ENCODE results near the gene MRI1. TPM values are rescaled to one million over a fixed set of nuclear protein-coding genes. Genes with fewer than 3 reads are reported as not detected.

Gene MRI1
- total RNA-seq, 2 experiments from 2014 or later: 35.9 to 39.9 TPM

DNA sequence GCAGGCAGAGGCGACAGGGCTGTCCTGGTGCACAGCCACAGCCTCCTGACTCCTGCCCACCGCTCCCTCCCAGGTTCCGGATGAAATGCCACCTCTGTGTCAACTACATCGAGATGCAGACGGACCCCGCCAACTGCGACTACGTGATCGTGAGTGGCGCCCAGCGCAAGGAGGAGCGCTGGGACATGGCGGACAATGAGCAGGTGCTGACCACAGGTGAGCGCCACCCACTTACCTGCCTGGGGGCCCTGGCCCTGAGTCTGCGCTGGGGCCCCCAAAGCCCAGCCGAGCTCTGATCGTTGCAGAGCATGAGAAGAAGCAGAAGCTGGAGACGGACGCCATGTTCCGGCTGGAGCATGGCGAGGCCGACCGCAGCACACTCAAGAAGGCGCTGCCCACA is 5.5 kb upstream of the MRI1 start:
- Mint-ChIP-seq H3K4me3 (no peak overlapping the region), H3K9me3 (ENCODE audit: low read depth) (no peaks in the 10 kb centered on the region), H3K27ac (no peak overlapping the region), H3K4me1 (peaks cover 5% of the 10 kb centered on the region), H3K27me3 (no peaks in the 10 kb centered on the region), H3K36me3 (ENCODE audit: low read depth) (peaks cover 46% of the 10 kb centered on the region)
- POLR2A ChIA-PET: no interaction called here
- intact Hi-C loops (cut with DNase I, micrococcal nuclease): no loop called here
- DNase-seq (no peak), ATAC-seq (no peak)
- CTCF ChIA-PET: no interaction called here

DNA sequence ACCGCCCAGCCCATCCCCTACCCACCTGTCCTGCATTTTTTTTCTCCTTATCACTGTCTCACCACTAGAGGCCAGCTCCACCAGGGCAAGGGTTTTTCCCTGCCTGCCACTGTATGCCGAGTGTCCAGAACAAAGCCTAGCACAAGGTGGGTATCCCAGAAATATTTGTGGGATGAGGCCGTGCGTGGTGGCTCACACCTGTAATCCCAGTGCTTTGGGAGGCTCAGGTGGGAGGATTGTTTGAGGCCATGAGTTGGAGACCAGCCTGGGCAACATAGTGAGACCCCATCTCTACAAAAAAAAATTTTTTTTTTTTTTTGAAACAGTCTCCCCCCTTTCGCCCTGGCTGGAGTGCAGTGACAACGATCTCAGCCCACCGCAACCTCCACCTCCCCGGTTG is 2.9 kb upstream of the MRI1 start:
- CTCF ChIA-PET: interaction anchor here (0.7 to 1.5 kb wide), 2 partner anchors 101 to 102 kb away, joined by 3 to 4 read pairs; no protein-coding TSS in a partner anchor
- ATAC-seq (no peak), DNase-seq (no peak)
- H3K27me3 Mint-ChIP-seq: no peaks in the 10 kb centered on the region
- POLR2A ChIA-PET: no interaction called here
- no peak overlapping the region for H3K4me3 Mint-ChIP-seq
- H3K27ac Mint-ChIP-seq: no peak overlapping the region
- peaks cover 42% of the 10 kb centered on the region for H3K36me3 Mint-ChIP-seq (ENCODE audit: low read depth)
- intact Hi-C loops (cut with DNase I, micrococcal nuclease): no loop called here
- H3K9me3 Mint-ChIP-seq (ENCODE audit: low read depth): no peaks in the 10 kb centered on the region
- H3K4me1 Mint-ChIP-seq: peaks cover 16% of the 10 kb centered on the region

DNA sequence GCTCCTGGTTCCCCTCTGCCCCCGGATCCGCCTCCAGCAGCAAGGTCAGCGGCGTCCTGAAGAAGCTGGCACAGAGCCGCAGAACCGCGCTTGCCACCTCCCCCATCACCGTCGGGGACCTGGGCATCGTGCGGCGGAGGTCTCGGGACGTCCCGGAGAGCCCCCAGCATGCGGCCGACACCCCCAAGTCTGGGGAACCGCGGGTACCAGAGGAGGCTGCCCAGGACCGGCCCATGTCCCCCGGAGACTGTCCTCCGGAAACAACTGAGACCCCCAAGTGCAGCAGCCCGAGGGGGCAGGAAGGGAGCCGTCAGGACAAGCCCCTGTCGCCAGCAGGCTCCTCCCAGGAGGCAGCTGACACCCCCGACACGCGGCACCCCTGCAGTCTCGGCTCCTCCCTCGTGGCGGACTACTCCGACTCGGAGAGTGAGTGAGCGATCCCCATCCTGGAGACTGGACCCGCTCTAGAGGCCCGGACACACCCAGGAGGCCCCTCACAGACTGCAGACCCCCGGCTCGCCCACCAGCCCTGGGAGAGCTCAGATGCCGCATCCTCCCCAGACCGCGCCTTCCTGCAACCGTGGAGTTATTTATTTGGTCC is 1.6 kb upstream of the MRI1 start:
- Mint-ChIP-seq H3K27me3 (no peaks in the 10 kb centered on the region), H3K4me3 (no peak overlapping the region), H3K4me1 (peaks cover 16% of the 10 kb centered on the region), H3K27ac (no peak overlapping the region), H3K36me3 (ENCODE audit: low read depth) (peaks cover 37% of the 10 kb centered on the region), H3K9me3 (ENCODE audit: low read depth) (no peaks in the 10 kb centered on the region)
- intact Hi-C loops (cut with DNase I, micrococcal nuclease): no loop called here
- ATAC-seq: no peak
- no peak for DNase-seq
- ChIA-PET CTCF (interaction anchor here (0.6 kb wide), 1 partner anchor 485 kb away, joined by 4 read pairs; no protein-coding TSS in a partner anchor), POLR2A (no interaction called here)

DNA sequence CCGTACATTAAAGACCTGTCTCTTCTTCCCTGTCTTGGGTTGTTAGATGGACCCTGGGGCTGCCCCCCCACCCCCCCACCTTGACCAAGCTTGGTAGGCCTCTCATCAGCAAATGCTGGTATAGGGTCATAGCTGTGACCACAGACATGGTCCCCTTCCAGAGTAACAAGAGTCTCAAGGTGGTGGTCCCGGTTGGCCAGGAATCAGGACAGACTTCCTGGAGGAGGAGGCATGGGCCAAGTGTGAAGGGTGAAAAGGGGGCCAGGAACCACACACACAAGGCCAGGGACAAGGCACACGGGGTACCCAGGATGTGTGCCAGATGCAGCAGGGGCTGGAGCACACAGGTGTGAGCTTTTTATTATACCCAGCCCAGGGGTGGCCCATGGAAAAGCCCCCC is 1.1 kb upstream of the MRI1 start:
- Mint-ChIP-seq H3K27ac (peak overlapping the region; percentile 48), H3K9me3 (ENCODE audit: low read depth) (no peaks in the 10 kb centered on the region), H3K36me3 (ENCODE audit: low read depth) (peaks cover 34% of the 10 kb centered on the region), H3K4me3 (peak overlapping the region; percentile 90), H3K27me3 (no peaks in the 10 kb centered on the region), H3K4me1 (peaks cover 16% of the 10 kb centered on the region)
- no peak for DNase-seq
- intact Hi-C loops (cut with DNase I, micrococcal nuclease): no loop called here
- ChIA-PET POLR2A (interaction anchor here (1.1 to 1.5 kb wide), 2 partner anchors 11 to 15 kb away, joined by 5 to 6 read pairs; partner anchors contain the start of gene C19orf53), CTCF (interaction anchor here (0.6 kb wide), 1 partner anchor 485 kb away, joined by 4 read pairs; no protein-coding TSS in a partner anchor)
- ATAC-seq: no peak

DNA sequence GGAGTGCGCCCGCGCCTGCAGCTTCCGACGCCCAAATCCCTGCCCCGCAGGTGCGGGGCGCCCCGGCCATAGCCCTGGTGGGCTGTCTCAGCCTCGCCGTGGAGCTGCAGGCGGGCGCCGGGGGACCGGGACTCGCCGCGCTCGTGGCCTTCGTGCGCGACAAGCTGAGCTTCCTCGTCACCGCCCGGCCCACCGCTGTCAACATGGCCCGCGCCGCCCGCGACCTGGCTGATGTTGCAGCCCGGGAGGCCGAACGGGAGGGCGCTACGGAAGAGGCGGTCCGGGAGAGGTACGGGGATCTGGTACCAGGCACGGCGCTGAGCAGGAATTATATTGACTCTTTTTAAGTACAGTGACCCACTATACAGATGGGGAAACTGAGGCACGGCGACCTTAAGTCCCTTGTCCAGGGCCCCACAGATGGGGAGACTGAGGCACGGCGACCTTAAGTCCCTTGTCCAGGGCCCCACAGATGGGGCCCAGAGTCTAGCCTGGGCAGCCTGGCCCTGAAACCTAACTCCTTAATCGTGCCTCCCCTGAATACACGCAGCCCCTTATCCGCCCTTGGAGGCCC is 586 bp downstream of the MRI1 start:
- peak; percentile 67 for DNase-seq
- ChIA-PET CTCF (interaction anchor here (0.7 to 1.1 kb wide), 5 partner anchors 8 to 569 kb away, joined by 3 to 4 read pairs (median 3); partner anchors contain the start of gene C19orf53), POLR2A (interaction anchor here (0.7 to 1.5 kb wide), 4 partner anchors 17 to 97 kb away, joined by 3 to 6 read pairs (median 4); a partner anchor contains a TSS)
- peak; percentile 57 for ATAC-seq
- H3K4me3 Mint-ChIP-seq: peak overlapping the region; percentile 90
- peak overlapping the region; percentile 89 for H3K27ac Mint-ChIP-seq
- H3K4me1 Mint-ChIP-seq: peaks cover 16% of the 10 kb centered on the region
- intact Hi-C loops (cut with DNase I, micrococcal nuclease): loop anchor here (1.0 kb wide), 3 partner anchors 9 to 34 kb away; partner anchors contain the start of gene C19orf53 (in 1 of the 2)
- peaks cover 35% of the 10 kb centered on the region for H3K36me3 Mint-ChIP-seq (ENCODE audit: low read depth)
- H3K9me3 Mint-ChIP-seq (ENCODE audit: low read depth): no peaks in the 10 kb centered on the region
- no peaks in the 10 kb centered on the region for H3K27me3 Mint-ChIP-seq

DNA sequence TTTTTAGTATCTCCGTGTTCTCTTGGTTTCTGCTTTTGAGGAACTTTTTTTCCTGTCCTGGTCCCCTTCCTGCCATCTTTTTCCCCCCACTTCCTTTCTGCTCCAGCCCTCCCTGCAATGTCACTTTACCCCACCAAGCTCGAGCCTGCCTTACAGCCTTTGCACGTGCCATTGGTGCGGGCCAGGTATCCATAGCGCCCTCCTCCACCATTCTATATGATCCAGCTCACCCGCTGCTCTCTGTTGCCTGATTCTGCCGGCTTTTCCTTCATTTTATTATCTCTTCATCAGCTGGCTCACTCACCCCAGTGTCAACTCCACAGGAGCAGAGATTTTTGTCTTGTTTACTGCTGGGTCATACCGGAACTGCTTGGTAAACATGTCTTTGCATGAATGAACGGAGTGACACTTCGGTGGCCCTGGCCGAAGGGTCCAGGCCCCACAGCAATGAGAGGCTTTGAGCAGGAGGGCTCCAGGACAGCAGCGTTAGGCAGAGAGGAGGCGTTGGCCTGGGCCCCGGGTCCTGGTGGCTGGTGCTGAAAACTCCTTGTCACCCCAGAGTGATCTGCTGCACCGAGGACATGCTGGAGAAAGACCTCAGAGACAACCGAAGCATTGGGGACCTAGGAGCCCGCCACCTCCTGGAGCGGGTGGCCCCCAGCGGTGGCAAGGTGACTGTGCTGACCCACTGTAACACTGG is 1.2 kb downstream of the MRI1 start:
- intact Hi-C loops (cut with DNase I, micrococcal nuclease): loop anchor here in 1 of 2 experiments (1.0 kb wide), 1 partner anchor 34 kb away; no protein-coding TSS in a partner anchor
- no peaks in the 10 kb centered on the region for H3K27me3 Mint-ChIP-seq
- DNase-seq (no peak), ATAC-seq (no peak)
- peak overlapping the region; percentile 90 for H3K4me3 Mint-ChIP-seq
- H3K9me3 Mint-ChIP-seq (ENCODE audit: low read depth): no peaks in the 10 kb centered on the region
- peaks cover 16% of the 10 kb centered on the region for H3K4me1 Mint-ChIP-seq
- H3K27ac Mint-ChIP-seq: peak overlapping the region; percentile 89
- CTCF ChIA-PET: interaction anchor here (0.8 kb wide), 1 partner anchor 8 kb away, joined by 3 read pairs; the partner anchor contains the start of gene C19orf53
- peaks cover 33% of the 10 kb centered on the region for H3K36me3 Mint-ChIP-seq (ENCODE audit: low read depth)
- POLR2A ChIA-PET: no interaction called here

DNA sequence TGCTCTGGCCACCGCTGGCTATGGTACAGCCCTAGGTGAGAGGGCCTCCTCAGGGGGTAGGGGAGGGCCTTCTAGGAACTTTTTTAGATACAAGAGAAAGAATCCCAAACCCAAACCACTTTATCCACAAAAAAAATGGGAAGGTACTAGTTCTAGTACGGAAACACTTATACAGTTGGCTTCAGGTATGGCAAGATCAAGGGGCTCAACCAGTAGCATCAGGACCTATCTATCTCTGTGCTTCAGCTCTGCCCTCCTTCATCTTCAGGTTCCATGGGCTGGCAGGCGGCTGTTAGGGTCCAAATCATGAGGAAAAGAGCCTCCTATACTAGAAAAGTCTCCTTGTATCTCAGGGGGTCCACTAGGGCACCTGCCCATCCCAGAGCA is 1.8 kb downstream of the MRI1 start:
- Mint-ChIP-seq H3K9me3 (ENCODE audit: low read depth) (no peaks in the 10 kb centered on the region), H3K36me3 (ENCODE audit: low read depth) (peaks cover 30% of the 10 kb centered on the region), H3K27ac (no peak overlapping the region), H3K4me3 (peak overlapping the region; percentile 90), H3K4me1 (peaks cover 16% of the 10 kb centered on the region), H3K27me3 (no peaks in the 10 kb centered on the region)
- ChIA-PET POLR2A (no interaction called here), CTCF (interaction anchor here (0.8 kb wide), 1 partner anchor 8 kb away, joined by 3 read pairs; the partner anchor contains the start of gene C19orf53)
- ATAC-seq: no peak
- no peak for DNase-seq
- intact Hi-C loops (cut with DNase I, micrococcal nuclease): no loop called here

DNA sequence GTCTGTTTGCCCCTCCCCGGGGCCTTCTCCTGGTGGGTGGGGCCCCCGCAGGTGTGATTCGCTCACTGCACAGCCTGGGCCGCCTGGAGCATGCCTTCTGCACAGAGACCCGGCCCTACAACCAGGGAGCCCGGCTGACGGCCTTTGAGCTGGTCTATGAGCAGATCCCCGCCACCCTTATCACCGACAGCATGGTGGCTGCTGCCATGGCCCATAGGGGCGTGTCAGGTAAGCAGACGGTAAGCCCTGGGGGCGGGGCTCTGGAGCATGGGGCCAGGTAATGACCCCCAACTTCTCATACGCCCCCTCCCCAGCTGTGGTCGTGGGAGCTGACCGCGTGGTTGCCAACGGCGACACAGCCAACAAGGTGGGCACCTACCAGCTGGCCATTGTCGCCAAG is 4.2 kb downstream of the MRI1 start:
- CTCF ChIA-PET: interaction anchor here (0.6 kb wide), 1 partner anchor 731 kb away, joined by 3 read pairs; no protein-coding TSS in a partner anchor
- DNase-seq (no peak), ATAC-seq (no peak)
- no peaks in the 10 kb centered on the region for H3K27me3 Mint-ChIP-seq
- POLR2A ChIA-PET: interaction anchor here (0.6 kb wide), 1 partner anchor 17 kb away, joined by 3 read pairs; no protein-coding TSS in a partner anchor
- H3K4me3 Mint-ChIP-seq: no peak overlapping the region
- H3K36me3 Mint-ChIP-seq (ENCODE audit: low read depth): peaks cover 21% of the 10 kb centered on the region
- no peak overlapping the region for H3K27ac Mint-ChIP-seq
- H3K4me1 Mint-ChIP-seq: peaks cover 14% of the 10 kb centered on the region
- intact Hi-C loops (cut with DNase I, micrococcal nuclease): no loop called here
- H3K9me3 Mint-ChIP-seq (ENCODE audit: low read depth): no peaks in the 10 kb centered on the region

DNA sequence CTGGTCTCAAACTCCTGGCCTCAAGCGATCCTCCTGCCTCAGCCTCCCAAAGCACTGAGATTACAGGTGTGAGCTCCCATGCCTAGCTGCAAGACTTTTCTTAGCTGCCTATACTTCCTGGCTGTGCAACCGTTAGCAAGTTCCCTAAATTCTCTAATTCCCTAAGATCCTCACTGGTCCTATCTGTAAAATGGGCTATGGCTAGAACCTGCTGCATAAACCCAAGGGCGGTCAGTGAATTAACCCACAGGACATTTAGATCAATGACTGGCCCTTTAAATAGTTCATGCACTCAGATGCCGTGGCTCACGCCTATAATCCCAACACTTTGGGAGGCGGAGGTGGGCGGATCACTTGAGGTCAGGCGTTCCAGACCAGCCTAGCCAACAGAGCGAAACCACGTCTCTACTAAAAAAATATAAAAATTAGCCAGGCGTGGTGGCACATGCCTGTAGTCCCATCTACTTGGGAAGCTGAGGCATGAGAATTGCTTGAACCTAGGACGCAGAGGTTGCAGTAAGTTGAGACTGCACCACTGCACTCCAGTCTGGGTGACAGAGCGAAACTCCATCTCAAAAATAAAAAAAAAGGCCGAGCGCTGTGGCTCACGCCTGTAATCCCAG is 5.8 kb downstream of the MRI1 start:
- no peak for DNase-seq
- Mint-ChIP-seq H3K9me3 (ENCODE audit: low read depth) (no peaks in the 10 kb centered on the region), H3K4me1 (peaks cover 13% of the 10 kb centered on the region), H3K27ac (no peak overlapping the region), H3K4me3 (no peak overlapping the region), H3K27me3 (no peaks in the 10 kb centered on the region), H3K36me3 (ENCODE audit: low read depth) (peaks cover 18% of the 10 kb centered on the region)
- intact Hi-C loops (cut with DNase I, micrococcal nuclease): loop anchor here in 1 of 2 experiments (5.0 to 10.0 kb wide), 2 partner anchors 173 to 305 kb away; partner anchors contain the start of gene MISP3
- no peak for ATAC-seq
- ChIA-PET POLR2A (no interaction called here), CTCF (no interaction called here)

DNA sequence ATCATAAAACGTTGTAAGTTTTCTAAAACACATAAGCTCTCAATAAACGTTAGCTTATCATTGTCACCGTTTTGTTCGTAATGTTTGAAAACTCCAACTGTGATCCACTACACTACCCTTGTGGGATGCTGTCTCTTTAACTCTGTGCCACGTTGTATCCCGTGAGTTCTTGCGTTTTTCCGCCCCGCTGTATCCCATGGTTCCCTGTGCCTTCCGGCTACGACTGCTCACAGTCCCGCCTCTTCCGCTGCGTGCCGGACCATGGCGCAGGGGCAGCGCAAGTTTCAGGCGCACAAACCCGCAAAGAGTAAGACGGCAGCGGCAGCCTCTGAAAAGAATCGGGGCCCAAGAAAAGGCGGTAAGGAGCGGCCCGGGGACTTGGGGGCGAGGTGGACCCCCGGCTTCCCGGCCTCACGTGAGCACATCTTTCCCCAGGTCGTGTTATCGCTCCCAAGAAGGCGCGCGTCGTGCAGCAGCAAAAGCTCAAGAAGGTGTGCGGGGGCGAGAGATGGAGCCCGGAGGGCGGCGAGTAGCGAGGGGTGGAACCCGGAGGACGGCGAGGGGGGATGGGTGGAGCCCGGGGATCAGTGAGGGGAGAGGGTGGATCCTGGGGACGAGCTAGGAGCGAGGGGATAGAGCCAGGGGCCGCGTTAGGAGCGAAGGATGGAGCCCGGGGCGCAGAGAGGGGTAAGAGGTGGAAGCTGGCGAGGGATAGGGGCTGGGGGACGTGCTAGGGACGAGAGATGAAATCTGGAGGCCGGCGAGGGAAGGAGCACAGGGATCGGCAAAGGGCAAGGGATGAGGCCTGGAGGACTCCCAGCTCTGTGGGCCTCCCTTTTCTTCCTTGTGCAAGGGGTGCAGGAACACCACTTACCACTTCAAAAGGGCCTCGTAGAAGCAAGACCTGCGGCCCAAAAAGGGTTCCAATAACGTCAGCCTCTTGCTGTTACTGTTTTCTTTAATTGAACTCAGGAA is 10.2 kb downstream of the MRI1 start, which contains the start of gene C19orf53:
C19orf53 (plus strand) TSS at position 240 of the 975 bp plus-strand sequence; CDS start at position 262, 22 bp downstream.
- Mint-ChIP-seq H3K27ac (peak within 1 kb of the TSS; percentile 95), H3K4me3 (peak within 1 kb of the TSS; percentile 100), H3K4me1 (peaks cover 17% of the 10 kb centered on the region), H3K36me3 (ENCODE audit: low read depth) (peaks cover 37% of the 10 kb centered on the region), H3K9me3 (ENCODE audit: low read depth) (no peaks in the 10 kb centered on the region), H3K27me3 (no peaks in the 10 kb centered on the region)
- ATAC-seq: peak; percentile 100
- ChIA-PET POLR2A (interaction anchor here (0.7 to 1.6 kb wide), 6 partner anchors 10 to 117 kb away, joined by 3 to 7 read pairs (median 4); partner anchors contain the start of gene MRI1), CTCF (interaction anchor here (0.6 to 2.7 kb wide), 14 partner anchors 9 to 341 kb away, joined by 3 to 17 read pairs (median 3); a partner anchor contains a TSS)
- peak; percentile 94 for DNase-seq
- intact Hi-C loops (cut with DNase I, micrococcal nuclease): loop anchor here (1.0 to 10.0 kb wide), 12 partner anchors 10 to 797 kb away; partner anchors contain the start of genes ZSWIM4 (in 2 of the 2), DCAF15 (in 1 of the 2), MISP3 (in 1 of the 2) and MRI1 (in 1 of the 2)
